Measurements from ENCODE around the gene GIPC2.

- no peak for TF ChIP-seq MAX (IDR thresholded peaks at IDR 0.05)
- no peak for TF ChIP-seq CREB1 (IDR thresholded peaks at IDR 0.05; ENCODE audit: low read depth)
- no peak for TF ChIP-seq NFIC (IDR thresholded peaks at IDR 0.05)
- TF ChIP-seq YY1 (IDR thresholded peaks at IDR 0.05; ENCODE audit: low read depth): no peak
- TF ChIP-seq REST (IDR thresholded peaks at IDR 0.05; ENCODE audit: low read depth): no peak
- no peak for TF ChIP-seq RAD21 (IDR thresholded peaks at IDR 0.05; ENCODE audit: low read depth)
- TF ChIP-seq TAF1 (IDR thresholded peaks at IDR 0.05; ENCODE audit: low read depth): no peak
Measured at GRCh38 chr1:78033797-78034172, 12.0 kb upstream of the GIPC2 start.
